ENCODE measurements around the gene STX18.

The STX18 gene

DNA sequence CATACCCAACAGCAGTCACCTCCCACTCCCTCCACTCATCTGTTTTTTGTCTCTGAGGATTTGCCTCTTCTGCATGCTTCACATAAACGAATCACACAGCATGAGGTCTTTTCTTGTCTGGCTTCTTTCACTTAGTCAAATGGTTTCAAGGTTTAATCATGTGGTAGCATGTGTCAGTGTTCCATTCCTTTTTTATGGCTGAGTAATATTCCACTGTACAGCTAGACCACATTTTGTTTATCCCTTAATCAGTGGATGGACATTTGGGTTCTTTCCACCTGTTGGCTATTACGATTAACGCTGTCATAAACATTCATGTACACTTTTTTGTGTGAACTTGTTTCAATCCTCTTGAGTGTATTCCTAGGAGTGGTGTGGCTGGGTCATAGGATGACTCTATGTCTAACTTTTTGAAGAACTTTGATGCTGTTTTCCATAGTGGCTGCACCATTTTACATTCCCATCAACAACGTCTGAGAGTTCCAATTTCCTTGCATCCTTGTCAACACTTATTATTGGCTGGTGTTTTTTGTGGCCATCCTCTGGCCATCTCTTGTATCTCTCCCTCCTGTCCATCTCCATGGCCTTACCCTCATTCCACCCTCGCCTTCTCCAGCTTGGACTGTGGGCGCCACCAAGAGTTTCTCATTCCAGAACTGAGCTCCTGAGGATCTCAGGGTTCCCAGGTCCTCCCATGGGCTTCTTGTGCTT is 167.3 kb downstream of the STX18 start:
- DNase-seq: no peak

Data from stimulated activated CD4-positive, alpha-beta T cell treated with anti-CD3 and anti-CD28 coated beads, Interleukin-12 subunit alpha, Interleukin-12 subunit beta, amount 100 ng/mL, for 4 hours (primary cell).